Non-pigmented ciliary epithelial cell (primary cell): ENCODE data around the gene TRERF1.

Source experiments
- DNase-seq: peaks from one replicate; pipeline ENCODE4 v3.0.0-alpha.2; 2010; ENCODE audit warnings: low read depth

The TRERF1 gene

GRCh38 chr6:42394881-42395620, 56.7 kb downstream of the TRERF1 start:
- DNase-seq: no peak

DNA sequence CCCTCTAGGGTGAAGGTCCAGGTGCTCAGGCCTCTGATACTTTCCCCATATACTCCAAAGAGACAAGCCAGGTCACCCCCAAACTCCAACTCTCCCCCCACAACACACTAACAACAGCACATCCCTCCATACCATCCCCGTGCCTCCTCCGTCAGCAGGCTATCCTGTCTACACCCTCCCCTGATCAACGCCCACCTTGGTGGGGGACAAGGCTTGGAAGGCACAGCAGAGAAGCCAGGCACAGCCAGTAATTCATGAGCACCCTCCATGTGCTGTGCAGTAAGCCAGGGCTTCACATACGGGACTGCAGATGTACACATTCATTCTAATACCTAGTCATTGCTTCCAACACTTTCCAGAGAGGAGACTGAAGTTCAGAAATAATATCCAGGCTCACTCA, 57.6 kb downstream of the TRERF1 start:
- DNase-seq: no peak

DNA sequence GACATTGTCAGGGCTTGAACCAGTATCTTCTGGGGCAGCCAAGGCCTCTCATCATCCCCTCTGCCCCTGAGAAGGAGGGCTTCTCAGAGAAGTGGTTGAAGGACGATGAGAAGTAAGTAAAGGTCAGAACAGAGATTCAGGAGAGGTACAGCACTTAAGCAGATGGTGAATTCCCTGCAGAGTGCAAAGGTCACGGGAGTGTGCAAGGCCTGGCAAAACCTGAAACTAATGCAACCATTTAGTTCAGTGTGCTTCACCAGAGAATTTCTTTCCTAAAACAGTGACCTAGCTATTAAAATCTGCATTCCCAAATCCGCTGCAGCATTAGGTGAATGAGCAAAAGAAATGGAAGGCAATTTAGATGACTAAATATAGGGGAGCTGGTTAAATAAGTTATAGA, 58.4 kb downstream of the TRERF1 start:
- DNase-seq: no peak

DNA sequence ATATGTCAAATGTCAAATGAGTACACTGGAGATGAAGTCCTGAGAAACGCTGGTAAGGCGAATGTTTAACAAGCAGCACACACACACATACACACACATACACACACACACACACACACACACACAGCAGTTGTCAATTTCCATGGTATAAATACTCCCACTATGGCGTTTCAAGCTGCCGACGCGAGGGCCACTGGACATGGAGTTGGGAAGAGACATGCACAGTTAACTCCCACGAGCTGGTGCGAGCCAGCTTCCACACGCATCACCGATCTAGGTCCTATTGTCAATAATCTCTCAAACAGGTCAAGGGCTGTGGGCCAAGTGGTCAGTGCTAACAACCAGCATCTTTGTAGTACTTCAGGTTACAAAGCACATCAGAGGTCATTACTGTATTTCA, 58.9 kb downstream of the TRERF1 start:
- DNase-seq: no peak

GRCh38 chr6:42391441-42391840, 60.3 kb downstream of the TRERF1 start:
- no peak for DNase-seq

DNA sequence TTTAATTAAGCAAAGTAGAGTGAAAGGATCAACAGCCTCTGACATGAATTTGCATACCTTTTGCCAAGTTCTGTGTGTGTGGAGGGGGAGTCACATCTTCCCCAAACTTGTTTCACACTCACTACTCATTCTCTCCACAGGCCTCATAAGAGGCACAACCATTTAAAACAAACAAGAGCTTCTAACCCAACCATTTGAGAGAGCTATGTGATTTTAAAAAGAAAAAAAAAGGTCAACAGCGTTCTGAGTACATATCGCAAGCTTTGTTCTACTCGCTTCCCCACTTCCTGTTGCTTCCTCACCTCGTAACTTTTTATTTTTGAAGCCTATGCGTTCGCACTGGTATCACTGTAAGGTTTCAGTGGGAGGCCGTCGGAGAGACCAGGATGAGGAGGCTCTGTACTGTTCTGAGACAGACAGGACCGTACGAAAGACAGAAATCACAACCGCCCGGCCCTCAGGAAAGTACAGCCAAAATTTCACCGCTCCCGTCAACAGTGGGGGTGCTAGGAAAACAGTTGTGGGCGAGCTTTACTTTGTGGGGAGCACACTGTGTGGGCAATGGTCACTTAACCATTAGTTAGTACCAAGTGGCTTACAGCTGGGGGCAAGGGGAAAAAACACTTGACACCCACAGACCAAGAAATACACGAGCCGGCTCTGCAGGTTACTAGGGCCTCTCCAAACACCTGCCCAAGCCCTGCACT, 61.3 kb downstream of the TRERF1 start:
- no peak for DNase-seq

DNA sequence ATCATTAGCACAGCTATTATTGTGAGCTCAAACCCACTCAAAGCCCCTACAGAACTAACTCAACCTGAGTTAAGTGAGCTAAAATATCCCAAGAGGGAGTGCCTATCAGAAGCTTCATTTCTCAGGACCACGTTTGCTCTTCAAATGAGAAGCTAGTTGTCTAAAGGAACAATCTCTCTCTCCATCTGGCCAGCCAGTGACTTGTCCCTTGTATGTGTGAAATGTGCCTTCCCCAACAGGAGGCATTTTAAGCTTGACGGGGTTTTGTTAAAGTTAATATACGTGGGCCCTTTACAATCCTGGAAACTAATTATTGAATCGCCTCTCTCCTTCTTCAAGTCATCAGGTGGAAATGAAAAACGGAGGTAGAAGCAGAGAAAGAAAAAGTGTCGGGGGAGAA, 62.0 kb downstream of the TRERF1 start:
- no peak for DNase-seq

DNA sequence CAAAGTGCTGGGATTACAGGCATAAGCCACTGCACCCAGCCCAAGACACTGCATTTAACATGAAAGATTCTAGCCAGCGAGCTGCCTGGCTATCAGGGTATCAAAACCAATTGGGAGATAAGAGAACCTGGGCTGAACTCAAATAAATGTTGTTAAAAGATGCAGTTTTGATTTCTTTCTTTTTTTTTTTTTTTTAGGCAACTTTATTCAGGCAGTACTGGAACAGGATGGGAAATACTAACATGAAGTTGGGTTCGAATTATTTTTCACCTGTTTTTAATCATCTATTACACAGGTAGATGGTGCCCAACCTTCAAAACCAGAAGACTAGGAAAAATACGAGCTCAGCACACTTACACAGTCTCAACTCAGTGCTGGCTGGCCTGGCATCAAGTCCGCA, 63.7 kb downstream of the TRERF1 start:
- DNase-seq: no peak

DNA sequence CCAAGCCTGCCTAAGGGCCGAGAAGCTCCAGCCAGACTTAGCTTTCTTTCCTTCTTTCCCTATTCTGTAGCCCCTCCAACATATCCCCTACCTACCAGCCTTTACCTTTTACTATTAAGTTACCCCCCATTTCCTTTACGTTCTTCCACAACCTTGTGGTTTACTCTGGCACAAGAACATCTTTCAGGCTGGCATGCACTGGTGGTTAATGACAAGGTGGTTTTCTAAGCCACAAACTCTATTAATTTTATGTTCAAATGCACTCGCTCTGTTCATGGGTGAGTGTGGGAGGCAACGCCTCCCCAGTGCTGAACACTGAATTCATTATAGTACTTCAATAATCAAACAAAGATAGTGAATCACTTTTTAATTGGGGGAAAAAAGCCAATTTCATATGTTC, 64.4 kb downstream of the TRERF1 start:
- no peak for DNase-seq

GRCh38 chr6:42385339-42385738, 66.4 kb downstream of the TRERF1 start:
- no peak for DNase-seq

- DNase-seq: no peak
These were observed 68.1 kb downstream of the TRERF1 start for GRCh38 chr6:42383421-42384205.

GRCh38 chr6:42381850-42382249, 69.9 kb downstream of the TRERF1 start:
- DNase-seq: no peak

- DNase-seq: no peak
These were observed 71.3 kb downstream of the TRERF1 start for GRCh38 chr6:42380228-42380979.

- no peak for DNase-seq
These were observed 73.2 kb downstream of the TRERF1 start for GRCh38 chr6:42378536-42378935.

- no peak for DNase-seq
These were observed 73.6 kb downstream of the TRERF1 start for GRCh38 chr6:42378125-42378524.

DNA sequence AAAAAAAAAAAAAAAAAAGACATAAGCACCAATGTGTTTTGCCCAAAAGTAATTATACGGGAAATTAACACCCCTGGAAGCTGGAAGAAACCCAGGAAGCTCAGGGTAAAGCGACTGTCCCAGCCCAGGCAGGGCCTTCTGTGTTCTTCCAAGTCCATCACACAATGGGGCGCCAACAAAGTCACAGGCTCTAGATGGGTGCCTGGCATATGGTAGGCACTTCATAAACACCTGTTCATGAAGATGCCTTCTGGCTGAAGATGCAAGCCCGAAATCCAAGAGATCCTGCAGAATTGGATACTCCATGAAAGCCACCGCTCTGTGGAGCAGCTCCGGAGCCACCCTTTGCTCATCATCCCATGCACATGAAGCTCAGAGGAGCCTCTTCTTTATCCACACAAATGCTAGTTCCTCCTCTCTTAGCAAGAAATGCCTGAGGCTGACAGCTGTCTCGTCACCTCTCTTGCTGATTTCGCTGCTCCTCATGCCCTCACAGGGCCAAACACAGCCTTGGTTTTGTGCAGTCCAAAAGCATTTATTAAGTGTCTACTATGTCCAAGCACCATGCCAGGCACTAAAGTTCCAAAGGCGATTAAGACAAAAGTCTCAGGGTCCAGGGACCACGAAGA, 76.6 kb downstream of the TRERF1 start:
- DNase-seq: no peak

GRCh38 chr6:42374018-42374669, 77.6 kb downstream of the TRERF1 start:
- DNase-seq: no peak

DNA sequence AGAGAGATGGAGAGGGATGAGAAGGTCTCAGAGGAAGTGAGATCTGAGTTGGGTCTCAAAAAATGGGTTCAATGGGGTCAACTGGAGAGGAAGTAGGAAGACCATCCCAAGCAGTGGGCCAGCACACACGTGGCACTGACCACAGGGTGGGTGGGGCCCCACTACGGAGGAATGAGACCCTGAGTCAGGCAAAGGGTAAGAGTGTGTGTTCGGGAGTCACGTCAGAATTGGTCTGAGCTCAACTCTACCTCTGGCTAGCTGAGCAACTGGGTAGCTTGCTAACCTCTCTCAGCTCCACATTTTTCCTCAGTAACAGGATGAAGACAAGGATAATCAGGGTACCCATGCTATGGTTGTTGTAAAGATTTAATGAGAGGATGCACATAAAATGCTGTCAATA, 79.0 kb downstream of the TRERF1 start:
- no peak for DNase-seq

GRCh38 chr6:42370323-42370985, 81.3 kb downstream of the TRERF1 start:
- DNase-seq: no peak

DNA sequence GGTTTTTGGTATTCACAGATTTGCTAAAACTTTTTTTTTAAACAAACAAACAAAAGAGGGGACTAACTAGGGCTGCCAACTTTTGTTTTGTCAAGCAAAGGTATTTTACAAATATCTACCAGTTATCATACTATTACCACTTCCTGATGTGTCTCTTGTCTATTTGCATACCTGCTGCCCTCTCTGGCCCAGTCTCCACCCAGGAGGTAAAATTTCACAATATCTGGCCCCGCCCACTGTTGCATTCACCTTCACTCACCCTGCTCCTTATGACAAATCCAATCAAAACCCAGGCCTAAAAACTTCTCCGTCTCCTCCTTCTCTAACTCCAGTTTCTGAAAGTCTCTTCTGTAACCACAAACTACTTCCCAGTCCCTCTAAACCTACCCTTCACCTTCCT, 82.2 kb downstream of the TRERF1 start:
- no peak for DNase-seq

DNA sequence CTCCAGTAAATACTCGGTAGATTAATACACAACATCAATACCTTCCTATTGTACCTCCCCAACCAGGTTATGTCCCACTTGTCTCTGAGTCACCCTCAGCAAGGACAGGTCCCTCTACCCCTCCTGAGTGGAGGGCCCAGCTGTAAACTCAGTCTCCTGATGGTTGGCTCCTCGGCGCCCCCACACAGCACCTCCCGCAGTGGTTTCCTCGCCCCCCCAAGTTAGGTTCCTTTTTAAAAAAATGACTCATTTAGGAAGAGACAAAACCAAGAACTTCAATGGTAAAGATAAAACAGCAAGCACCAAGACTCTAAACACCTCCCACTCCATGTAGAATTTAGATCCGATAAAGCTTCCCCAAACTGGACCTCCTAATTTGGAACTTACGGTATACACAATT, 83.5 kb downstream of the TRERF1 start:
- DNase-seq: no peak
